Thyroid gland (tissue), 4 donors: ENCODE measurements around the gene ULK4.

Source experiments
- POLR2A ChIP-seq, 2 donors: fragments of 450-650 bp; IDR thresholded peaks; one replicate each; pipeline ENCODE4 v1.6.1; 2017; ENCODE audit warnings: antibody characterized with exemption in 2 of 2, mild to moderate bottlenecking in 2 of 2, moderate library complexity in 1 of 2
- TF ChIP-seq, protein P1 (sequence below), 6 experiments: fragments of 200-600 bp in 3 of 6; fragments of 450-650 bp in 3 of 6; sonication (generic) in 3 of 6; IDR thresholded peaks; one replicate each; pipeline ENCODE4 v1.5.1; 2016 to 2019; ENCODE audit warnings: antibody characterized with exemption in 6 of 6, mild to moderate bottlenecking in 2 of 6, inconsistent platforms in 1 of 6, moderate library complexity in 1 of 6

DNA sequence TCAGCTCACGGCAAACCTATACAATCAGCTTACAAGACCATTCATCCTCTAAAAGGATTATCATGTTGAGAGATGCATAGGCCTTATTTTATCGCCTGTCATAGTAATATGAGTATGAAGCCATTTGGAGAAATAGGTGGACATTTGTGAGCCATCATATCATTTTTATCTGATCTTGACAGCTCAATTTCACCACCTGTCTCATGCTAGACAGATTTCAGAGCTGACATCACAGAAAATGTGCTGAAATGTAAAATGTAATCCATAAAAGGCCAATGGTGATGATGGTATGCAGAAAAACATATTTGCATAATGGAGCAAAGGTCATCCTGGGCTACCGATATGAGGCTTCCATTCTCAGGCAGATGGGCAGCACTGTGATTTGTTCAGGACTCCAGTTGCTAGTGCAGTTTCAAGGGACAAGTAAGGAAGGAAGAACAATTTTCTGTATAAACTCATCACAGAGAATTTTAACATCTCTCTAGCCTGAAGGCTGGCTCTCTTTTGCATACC lies 221.5 kb downstream of the ULK4 start:
- TF ChIP-seq, protein P1, sequence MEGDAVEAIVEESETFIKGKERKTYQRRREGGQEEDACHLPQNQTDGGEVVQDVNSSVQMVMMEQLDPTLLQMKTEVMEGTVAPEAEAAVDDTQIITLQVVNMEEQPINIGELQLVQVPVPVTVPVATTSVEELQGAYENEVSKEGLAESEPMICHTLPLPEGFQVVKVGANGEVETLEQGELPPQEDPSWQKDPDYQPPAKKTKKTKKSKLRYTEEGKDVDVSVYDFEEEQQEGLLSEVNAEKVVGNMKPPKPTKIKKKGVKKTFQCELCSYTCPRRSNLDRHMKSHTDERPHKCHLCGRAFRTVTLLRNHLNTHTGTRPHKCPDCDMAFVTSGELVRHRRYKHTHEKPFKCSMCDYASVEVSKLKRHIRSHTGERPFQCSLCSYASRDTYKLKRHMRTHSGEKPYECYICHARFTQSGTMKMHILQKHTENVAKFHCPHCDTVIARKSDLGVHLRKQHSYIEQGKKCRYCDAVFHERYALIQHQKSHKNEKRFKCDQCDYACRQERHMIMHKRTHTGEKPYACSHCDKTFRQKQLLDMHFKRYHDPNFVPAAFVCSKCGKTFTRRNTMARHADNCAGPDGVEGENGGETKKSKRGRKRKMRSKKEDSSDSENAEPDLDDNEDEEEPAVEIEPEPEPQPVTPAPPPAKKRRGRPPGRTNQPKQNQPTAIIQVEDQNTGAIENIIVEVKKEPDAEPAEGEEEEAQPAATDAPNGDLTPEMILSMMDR (IDR thresholded peaks at IDR 0.05), result no peak
- no peak for TF ChIP-seq POLR2A (IDR thresholded peaks at IDR 0.05)
